ENCODE measurements around the gene ANTKMT.

DNA sequence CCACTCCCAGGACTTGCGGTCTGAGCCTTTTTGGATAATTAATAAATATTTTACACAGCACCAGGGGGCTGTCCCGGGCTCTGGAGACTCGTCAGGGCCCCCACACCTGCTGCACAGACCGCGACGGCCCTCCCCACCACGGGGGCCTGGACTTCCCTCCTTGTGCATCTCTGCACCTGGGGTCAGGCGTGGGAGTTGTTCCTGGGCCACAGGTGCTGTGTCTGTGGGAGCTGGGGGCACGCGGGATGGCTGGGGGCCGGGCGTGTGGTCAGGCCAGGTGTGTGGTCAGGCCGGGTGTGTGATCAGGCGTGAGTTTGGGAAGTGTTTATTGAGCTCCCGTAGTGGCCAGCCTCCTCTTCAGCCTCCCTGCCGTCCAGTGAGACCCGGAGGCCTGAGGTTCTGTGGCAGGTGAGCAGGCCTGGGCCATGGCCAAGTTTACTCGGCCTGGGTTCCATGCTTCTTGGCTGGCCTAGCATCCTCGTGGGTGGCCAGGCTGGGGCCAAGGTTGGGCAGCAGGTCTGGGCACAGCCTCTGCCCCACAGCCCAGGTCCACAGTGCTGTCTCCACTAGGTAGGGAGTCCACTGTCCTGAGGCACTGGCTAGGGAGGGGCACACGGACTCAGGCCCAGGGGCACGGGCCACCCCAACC, 42.6 kb upstream of the ANTKMT start:
- TF ChIP-seq YY1 (IDR thresholded peaks at IDR 0.05; ENCODE audit: low read depth) (no peak), RAD21 (IDR thresholded peaks at IDR 0.05; ENCODE audit: low read depth) (no peak), FOXM1 (IDR thresholded peaks at IDR 0.05; ENCODE audit: borderline replicate concordance, low read depth) (no peak), EP300 (IDR thresholded peaks at IDR 0.05; ENCODE audit: borderline replicate concordance) (no peak), NFIC (IDR thresholded peaks at IDR 0.05) (no peak), CEBPB (IDR thresholded peaks at IDR 0.05) (no peak), ZBTB7A (IDR thresholded peaks at IDR 0.05; ENCODE audit: low read depth) (no peak), EGR1 (IDR thresholded peaks at IDR 0.05) (no peak), TAF1 (IDR thresholded peaks at IDR 0.05; ENCODE audit: low read depth) (no peak)
- TF ChIP-seq, protein P1, sequence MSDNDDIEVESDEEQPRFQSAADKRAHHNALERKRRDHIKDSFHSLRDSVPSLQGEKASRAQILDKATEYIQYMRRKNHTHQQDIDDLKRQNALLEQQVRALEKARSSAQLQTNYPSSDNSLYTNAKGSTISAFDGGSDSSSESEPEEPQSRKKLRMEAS (IDR thresholded peaks at IDR 0.05), result no peak
- TF ChIP-seq, protein P2, sequence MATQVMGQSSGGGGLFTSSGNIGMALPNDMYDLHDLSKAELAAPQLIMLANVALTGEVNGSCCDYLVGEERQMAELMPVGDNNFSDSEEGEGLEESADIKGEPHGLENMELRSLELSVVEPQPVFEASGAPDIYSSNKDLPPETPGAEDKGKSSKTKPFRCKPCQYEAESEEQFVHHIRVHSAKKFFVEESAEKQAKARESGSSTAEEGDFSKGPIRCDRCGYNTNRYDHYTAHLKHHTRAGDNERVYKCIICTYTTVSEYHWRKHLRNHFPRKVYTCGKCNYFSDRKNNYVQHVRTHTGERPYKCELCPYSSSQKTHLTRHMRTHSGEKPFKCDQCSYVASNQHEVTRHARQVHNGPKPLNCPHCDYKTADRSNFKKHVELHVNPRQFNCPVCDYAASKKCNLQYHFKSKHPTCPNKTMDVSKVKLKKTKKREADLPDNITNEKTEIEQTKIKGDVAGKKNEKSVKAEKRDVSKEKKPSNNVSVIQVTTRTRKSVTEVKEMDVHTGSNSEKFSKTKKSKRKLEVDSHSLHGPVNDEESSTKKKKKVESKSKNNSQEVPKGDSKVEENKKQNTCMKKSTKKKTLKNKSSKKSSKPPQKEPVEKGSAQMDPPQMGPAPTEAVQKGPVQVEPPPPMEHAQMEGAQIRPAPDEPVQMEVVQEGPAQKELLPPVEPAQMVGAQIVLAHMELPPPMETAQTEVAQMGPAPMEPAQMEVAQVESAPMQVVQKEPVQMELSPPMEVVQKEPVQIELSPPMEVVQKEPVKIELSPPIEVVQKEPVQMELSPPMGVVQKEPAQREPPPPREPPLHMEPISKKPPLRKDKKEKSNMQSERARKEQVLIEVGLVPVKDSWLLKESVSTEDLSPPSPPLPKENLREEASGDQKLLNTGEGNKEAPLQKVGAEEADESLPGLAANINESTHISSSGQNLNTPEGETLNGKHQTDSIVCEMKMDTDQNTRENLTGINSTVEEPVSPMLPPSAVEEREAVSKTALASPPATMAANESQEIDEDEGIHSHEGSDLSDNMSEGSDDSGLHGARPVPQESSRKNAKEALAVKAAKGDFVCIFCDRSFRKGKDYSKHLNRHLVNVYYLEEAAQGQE (IDR thresholded peaks at IDR 0.05; ENCODE audit: low read depth), result no peak
- TF ChIP-seq, protein P3, sequence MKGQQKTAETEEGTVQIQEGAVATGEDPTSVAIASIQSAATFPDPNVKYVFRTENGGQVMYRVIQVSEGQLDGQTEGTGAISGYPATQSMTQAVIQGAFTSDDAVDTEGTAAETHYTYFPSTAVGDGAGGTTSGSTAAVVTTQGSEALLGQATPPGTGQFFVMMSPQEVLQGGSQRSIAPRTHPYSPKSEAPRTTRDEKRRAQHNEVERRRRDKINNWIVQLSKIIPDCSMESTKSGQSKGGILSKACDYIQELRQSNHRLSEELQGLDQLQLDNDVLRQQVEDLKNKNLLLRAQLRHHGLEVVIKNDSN (IDR thresholded peaks at IDR 0.05), result no peak
